K562 (cell line): ENCODE measurements around the gene SLC66A2. TPM values are rescaled to one million over a fixed set of nuclear protein-coding genes. Genes with fewer than 3 reads are reported as not detected.

Experiments
- BRD4 ChIP-seq: fragments of 200-600 bp; sonication (generic); IDR thresholded peaks from 2 replicates; pipeline ENCODE4 v1.6.1; 2017; ENCODE audit warnings: inconsistent platforms
- FOSL1 ChIP-seq: fragments of 200-800 bp; sonication (Bioruptor generic); conservative IDR thresholded peaks from 2 replicates; pipeline ENCODE4 v1.6.1; 2016; ENCODE audit warnings: missing genetic modification characterization, missing compliant biosample characterization
- JUNB ChIP-seq: fragments of 450-650 bp; formaldehyde crosslinking; conservative IDR thresholded peaks from 2 replicates; pipeline ENCODE4 v1.4.0; 2020; ENCODE audit warnings: mild to moderate bottlenecking
- NR2C1 ChIP-seq, 2 experiments: fragments of 450-650 bp; IDR thresholded peaks; 2 replicates each; pipeline ENCODE4 v1.6.1; 2017; ENCODE audit warnings: mild to moderate bottlenecking in 2 of 2, antibody characterized with exemption in 1 of 2, inconsistent platforms in 1 of 2, missing compliant biosample characterization in 1 of 2, missing genetic modification characterization in 1 of 2
- POLR3G ChIP-seq: IDR thresholded peaks from 2 replicates; pipeline ENCODE4 v1.6.1; 2011; ENCODE audit not compliant: insufficient read length, insufficient replicate concordance; ENCODE audit errors: extremely low read depth
- PYGO2 ChIP-seq: fragments of 450-650 bp; IDR thresholded peaks from 2 replicates; pipeline ENCODE4 v1.6.1; 2016; ENCODE audit warnings: mild to moderate bottlenecking, missing genetic modification characterization, moderate library complexity, missing compliant biosample characterization
- ZNF583 ChIP-seq: fragments of 250-450 bp; sonication (Bioruptor Pico); IDR thresholded peaks from 2 replicates; pipeline ENCODE4 v1.4.0; 2020
- polyA plus RNA-seq, 8 experiments: library from polyadenylated mRNA; depleted of rRNA in 4 of 8; stranded (reverse) in 5 of 8; unstranded in 3 of 8; fragments of >200 nt; fragmentation: Nextera tagmentation in 2 of 8; fragmentation: Illumina TruSeq in 1 of 8; extraction: Ambion mirVana in 2 of 8; extraction: Trizol in 1 of 8; gene quantifications; 2 replicates each; pipeline versions ENCODE4 v1.2.1 to v1.2.3, GENCODE V29; 2011 to 2014; ENCODE audit warnings: inconsistent platforms in 1 of 8, missing spikeins in 1 of 8
- total RNA-seq, 7 experiments: library from RNA; depleted of rRNA in 6 of 7; stranded (reverse); fragments of >200 nt in 6 of 7; fragmentation: Illumina TruSeq in 2 of 7; extraction: Trizol in 2 of 7; gene quantifications; 2 replicates each; pipeline versions ENCODE4 v1.2.1 to v1.2.3, GENCODE V29; 2011 to 2021; ENCODE audit warnings: low replicate concordance in 1 of 7
- TF ChIP-seq, protein P1 (sequence below): fragments of 250-450 bp; sonication (Bioruptor Pico); IDR thresholded peaks from 2 replicates; pipeline ENCODE4 v1.8.0; 2022; ENCODE audit warnings: moderate library complexity, mild to moderate bottlenecking, inconsistent platforms
- TF ChIP-seq, protein P2 (sequence below): sonication (generic); formaldehyde crosslinking; IDR thresholded peaks from 2 replicates; pipeline ENCODE4 v1.8.1; 2023; ENCODE audit warnings: mild to moderate bottlenecking, missing genetic modification reagents
- TF ChIP-seq, protein P3 (sequence below): fragments of 250-450 bp; sonication (Bioruptor Pico); IDR thresholded peaks from 2 replicates; pipeline ENCODE4 v1.8.0; 2022; ENCODE audit warnings: inconsistent platforms, mild to moderate bottlenecking, moderate library complexity, borderline replicate concordance

SLC66A2 gene
- total and polyA plus RNA-seq, 9 of the 15 experiments (the other 6 are each of a cell fraction or from before 2014, with no cell fraction given) = 0.25 to 17.5 (median 5.6) TPM

DNA sequence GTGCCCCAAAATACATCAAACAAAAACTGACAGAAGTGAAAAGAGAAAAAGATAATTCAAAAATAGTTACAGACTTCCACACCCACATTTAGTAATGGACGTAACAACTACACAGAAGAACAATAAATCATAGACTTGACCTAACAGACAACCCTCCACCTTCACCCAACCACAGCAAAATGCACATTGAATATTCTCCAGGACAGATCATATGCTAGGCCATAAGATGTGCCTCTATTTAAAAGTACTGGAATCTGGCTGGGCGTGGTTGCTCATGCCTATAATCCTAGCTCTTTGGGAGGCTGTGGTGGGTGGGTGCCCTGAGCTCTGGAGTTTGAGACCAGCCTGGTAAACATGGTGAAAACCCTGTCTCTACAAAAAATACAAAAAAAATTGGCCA is 20.0 kb downstream of the SLC66A2 start (continued):
- TF ChIP-seq JUNB (no peak), PYGO2 (tag) (no peak), POLR3G (no peak), NR2C1 (IDR thresholded peaks at IDR 0.05) (no peak), NR2C1 (tag; IDR thresholded peaks at IDR 0.05) (no peak), BRD4 (no peak), FOSL1 (tag) (no peak), ZNF583 (CRISPR knock-in tag) (no peak)
- TF ChIP-seq, protein P1, sequence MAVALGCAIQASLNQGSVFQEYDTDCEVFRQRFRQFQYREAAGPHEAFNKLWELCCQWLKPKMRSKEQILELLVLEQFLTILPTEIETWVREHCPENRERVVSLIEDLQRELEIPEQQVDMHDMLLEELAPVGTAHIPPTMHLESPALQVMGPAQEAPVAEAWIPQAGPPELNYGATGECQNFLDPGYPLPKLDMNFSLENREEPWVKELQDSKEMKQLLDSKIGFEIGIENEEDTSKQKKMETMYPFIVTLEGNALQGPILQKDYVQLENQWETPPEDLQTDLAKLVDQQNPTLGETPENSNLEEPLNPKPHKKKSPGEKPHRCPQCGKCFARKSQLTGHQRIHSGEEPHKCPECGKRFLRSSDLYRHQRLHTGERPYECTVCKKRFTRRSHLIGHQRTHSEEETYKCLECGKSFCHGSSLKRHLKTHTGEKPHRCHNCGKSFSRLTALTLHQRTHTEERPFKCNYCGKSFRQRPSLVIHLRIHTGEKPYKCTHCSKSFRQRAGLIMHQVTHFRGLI (CRISPR knock-in tag) = no peak
- TF ChIP-seq, protein P2, sequence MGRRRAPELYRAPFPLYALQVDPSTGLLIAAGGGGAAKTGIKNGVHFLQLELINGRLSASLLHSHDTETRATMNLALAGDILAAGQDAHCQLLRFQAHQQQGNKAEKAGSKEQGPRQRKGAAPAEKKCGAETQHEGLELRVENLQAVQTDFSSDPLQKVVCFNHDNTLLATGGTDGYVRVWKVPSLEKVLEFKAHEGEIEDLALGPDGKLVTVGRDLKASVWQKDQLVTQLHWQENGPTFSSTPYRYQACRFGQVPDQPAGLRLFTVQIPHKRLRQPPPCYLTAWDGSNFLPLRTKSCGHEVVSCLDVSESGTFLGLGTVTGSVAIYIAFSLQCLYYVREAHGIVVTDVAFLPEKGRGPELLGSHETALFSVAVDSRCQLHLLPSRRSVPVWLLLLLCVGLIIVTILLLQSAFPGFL = no peak
- TF ChIP-seq, protein P3, sequence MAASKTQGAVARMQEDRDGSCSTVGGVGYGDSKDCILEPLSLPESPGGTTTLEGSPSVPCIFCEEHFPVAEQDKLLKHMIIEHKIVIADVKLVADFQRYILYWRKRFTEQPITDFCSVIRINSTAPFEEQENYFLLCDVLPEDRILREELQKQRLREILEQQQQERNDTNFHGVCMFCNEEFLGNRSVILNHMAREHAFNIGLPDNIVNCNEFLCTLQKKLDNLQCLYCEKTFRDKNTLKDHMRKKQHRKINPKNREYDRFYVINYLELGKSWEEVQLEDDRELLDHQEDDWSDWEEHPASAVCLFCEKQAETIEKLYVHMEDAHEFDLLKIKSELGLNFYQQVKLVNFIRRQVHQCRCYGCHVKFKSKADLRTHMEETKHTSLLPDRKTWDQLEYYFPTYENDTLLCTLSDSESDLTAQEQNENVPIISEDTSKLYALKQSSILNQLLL (CRISPR knock-in tag) = no peak
